Panc1 (cell line): ENCODE results near the gene EYA2. TPM values are rescaled to one million over a fixed set of nuclear protein-coding genes. Genes with fewer than 3 reads are reported as not detected.

Experiments used
- ATAC-seq: fragments of 200-7000 bp; cut with Tn5 transposase; 2 replicates; pipeline ENCODE4 v1.9.1; 2020; ENCODE audit warnings: mild to moderate bottlenecking, moderate library complexity
- BruUV-seq: library from RNA; stranded (reverse); fragments of 400-500 nt; replicated peaks from 2 replicates; lab custom pipeline; 2021; lab: Mats Ljungman, UMichigan
- CTCF ChIA-PET: fragments of 300-600 bp; sonication (Branson Sonifier 250); formaldehyde crosslinking; loops from one replicate; lab custom pipeline; 2022; ENCODE audit warnings: antibody characterized with exemption; lab: Charles Lee
- POLR2A ChIA-PET: fragments of 300-600 bp; sonication (Branson Sonifier 250); formaldehyde crosslinking; loops from one replicate; lab custom pipeline; 2022; ENCODE audit warnings: antibody characterized with exemption; lab: Charles Lee
- DNase-seq: peaks from one replicate; pipeline ENCODE4 v3.0.0-alpha.2; 2010; ENCODE audit warnings: low read depth, low spot score
- H3K27ac ChIP-seq: 2 replicates; pipeline ENCODE4 v1.5.1; 2011; ENCODE audit warnings: mild to moderate bottlenecking, low read length, inconsistent platforms
- H3K27me3 ChIP-seq: fragments of 200-500 bp; sonication (Bioruptor generic); 2 replicates; pipeline ENCODE4 v1.6.0; 2014; ENCODE audit warnings: low read length, inconsistent platforms; ENCODE audit not compliant: control insufficient read depth, insufficient read depth
- H3K36me3 ChIP-seq: fragments of 200-500 bp; sonication (Bioruptor generic); 2 replicates; pipeline ENCODE4 v1.5.1; 2014; ENCODE audit warnings: inconsistent platforms, mild to moderate bottlenecking, low read length, moderate library complexity; ENCODE audit not compliant: control insufficient read depth, insufficient read depth
- H3K4me1 ChIP-seq: 2 replicates; pipeline ENCODE4 v1.5.1; 2011; ENCODE audit warnings: inconsistent platforms, mild to moderate bottlenecking, low read length, moderate library complexity; ENCODE audit not compliant: control insufficient read depth, insufficient read depth
- H3K4me3 ChIP-seq, 2 experiments: 2 replicates each; pipeline ENCODE4 v1.5.1; 2011 to 2012; ENCODE audit warnings: low read depth in 2 of 2, low read length in 2 of 2, mild to moderate bottlenecking in 2 of 2, inconsistent platforms in 1 of 2, moderate library complexity in 1 of 2
- H3K9me3 ChIP-seq: fragments of 200-500 bp; sonication (Bioruptor generic); 2 replicates; pipeline ENCODE4 v1.5.1; 2014; ENCODE audit warnings: low read depth, mild to moderate bottlenecking, inconsistent platforms, low read length, moderate library complexity; ENCODE audit not compliant: control insufficient read depth, insufficient read depth
- CTCF ChIP-seq: fragments of 450-650 bp; IDR thresholded peaks from 2 replicates; pipeline ENCODE4 v1.5.1; 2017; ENCODE audit warnings: mild to moderate bottlenecking
- POLR2AphosphoS5 ChIP-seq: IDR thresholded peaks from 2 replicates; pipeline ENCODE4 v1.6.1; 2012; ENCODE audit warnings: mild to moderate bottlenecking, low read depth, low read length, moderate library complexity
- REST ChIP-seq, 2 experiments: IDR thresholded peaks; 2 replicates each; pipeline ENCODE4 v1.6.1; 2011 to 2012; ENCODE audit warnings: low read depth in 2 of 2, control low read depth in 1 of 2, low read length in 1 of 2, mild to moderate bottlenecking in 1 of 2, moderate library complexity in 1 of 2; ENCODE audit not compliant: insufficient read depth in 1 of 2
- SIN3A ChIP-seq: IDR thresholded peaks from 2 replicates; pipeline ENCODE4 v1.6.1; 2012; ENCODE audit warnings: low read depth, mild to moderate bottlenecking, low read length, moderate library complexity, borderline replicate concordance; ENCODE audit not compliant: insufficient read depth
- TCF7L2 ChIP-seq: IDR thresholded peaks from 2 replicates; pipeline ENCODE4 v1.6.1; 2011; ENCODE audit warnings: mild to moderate bottlenecking, low read depth, low read length, inconsistent platforms
- in situ Hi-C: cut with HindIII; loops from 2 replicates; pipeline ENCODE4 v1.10.0; 2016; ENCODE audit warnings: low sequenced_read_pairs, low pct_unique_long_range_greater_than_20kb
- intact Hi-C: fragments of 100-400 bp; cut with micrococcal nuclease; formaldehyde crosslinking; loops from one replicate; pipeline ENCODE4 v1.10.0; 2022; ENCODE audit not compliant: unreplicated experiment
- total RNA-seq: library from RNA; stranded (reverse); gene quantifications from one replicate; pipeline ENCODE4 v1.2.1, GENCODE V29; 2021; ENCODE audit not compliant: unreplicated experiment

The EYA2 gene
- total RNA-seq, 1 experiment from 2014 or later = 1.9 TPM

DNA sequence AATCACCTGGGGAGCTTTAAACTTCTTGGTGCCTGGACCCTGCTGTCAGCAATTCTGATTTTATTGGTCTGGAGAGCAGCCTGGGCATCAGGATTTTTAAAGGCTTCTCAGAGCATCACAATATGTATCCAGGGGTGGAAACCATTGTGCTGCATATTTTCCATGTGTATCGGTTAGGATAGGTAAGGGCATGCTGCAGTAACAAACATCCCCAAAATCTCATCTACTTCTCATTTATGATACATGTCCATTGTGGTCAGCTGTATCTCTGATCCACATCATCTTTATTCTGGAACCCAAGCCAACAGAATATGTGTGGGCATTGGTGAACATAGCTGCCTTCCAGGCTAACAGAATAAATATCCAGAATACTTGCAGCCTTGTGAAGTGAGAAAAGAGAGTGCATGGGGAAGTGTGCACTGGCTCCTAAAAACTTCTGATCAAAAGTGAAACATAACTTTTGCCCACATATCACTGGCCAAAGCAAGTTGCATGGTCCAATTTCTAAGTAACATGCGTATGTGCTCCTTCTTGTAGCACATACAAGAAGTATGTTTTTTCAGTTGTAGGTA, 246.8 kb downstream of the EYA2 start:
- ChIA-PET POLR2A (interaction anchor here (0.5 kb wide), 1 partner anchor 1080 kb away, joined by 5 read pairs; no protein-coding TSS in a partner anchor), CTCF (no interaction called here)
- Histone ChIP-seq H3K27me3 (no peaks in the 10 kb centered on the region), H3K36me3 (no peaks in the 10 kb centered on the region), H3K4me1 (no peaks in the 10 kb centered on the region), H3K9me3 (peaks cover 4% of the 10 kb centered on the region; the same call in 1 of the 2 replicates), H3K27ac (no peak overlapping the region), H3K4me3 (no peak overlapping the region)
- intact Hi-C loops (no loop called here), in situ Hi-C loops (no loop called here)
- ATAC-seq (no peak), DNase-seq (no peak)
- no TSS peak for BruUV-seq
- TF ChIP-seq REST (IDR thresholded peaks at IDR 0.05; ENCODE audit: insufficient read depth in 1 of 2, low read depth in 2 of 2, low read length in 1 of 2) (no peak), TCF7L2 (no peak), SIN3A (no peak), CTCF (no peak), POLR2AphosphoS5 (no peak)

DNA sequence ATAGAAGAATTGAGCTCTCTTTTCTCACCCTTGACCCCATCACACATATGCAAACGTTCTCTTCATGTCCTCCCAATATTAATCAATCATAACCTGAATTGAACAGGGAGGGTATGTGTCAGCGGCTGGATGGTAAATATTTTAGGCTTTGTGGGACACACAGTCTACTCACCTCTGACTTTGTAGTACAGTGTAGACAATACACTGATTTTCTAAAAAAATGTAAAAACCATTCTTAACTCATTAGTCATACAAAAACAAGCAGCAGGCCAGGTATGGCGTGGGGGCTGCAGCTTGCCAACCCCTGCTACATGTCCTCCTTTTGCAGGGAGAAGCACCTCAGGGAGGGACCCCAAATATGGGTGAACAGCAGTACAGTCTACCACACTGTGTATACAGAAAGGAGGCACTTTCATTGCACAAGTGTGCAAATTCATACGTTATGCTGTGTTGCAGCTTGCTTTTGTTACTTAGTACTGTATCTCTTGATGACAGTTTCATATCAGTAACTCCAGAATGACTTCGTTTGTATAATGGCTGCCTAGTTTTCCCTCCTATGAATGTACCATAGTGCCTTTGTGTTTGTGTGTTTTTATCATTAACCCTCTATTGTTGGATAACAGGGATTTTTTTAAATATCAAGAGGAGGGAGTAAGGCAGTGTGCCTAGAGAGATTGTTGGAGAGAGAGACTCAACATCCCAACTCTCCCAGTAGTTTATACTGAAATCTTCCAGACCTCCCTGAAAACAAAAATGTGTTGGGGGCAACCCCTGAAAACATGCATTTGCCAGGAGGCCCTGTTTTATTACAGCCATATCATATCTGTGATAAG, 247.5 kb downstream of the EYA2 start:
- no TSS peak for BruUV-seq
- POLR2A ChIA-PET = interaction anchor here (0.5 kb wide), 1 partner anchor 1080 kb away, joined by 5 read pairs; no protein-coding TSS in a partner anchor
- TF ChIP-seq CTCF (no peak), TCF7L2 (no peak), SIN3A (no peak), REST (IDR thresholded peaks at IDR 0.05; ENCODE audit: insufficient read depth in 1 of 2, low read depth in 2 of 2, low read length in 1 of 2) (no peak), POLR2AphosphoS5 (no peak)

More for the DNA sequence above, 247.5 kb downstream of the EYA2 start:
- Histone ChIP-seq H3K9me3 (peaks cover 4% of the 10 kb centered on the region; the same call in 1 of the 2 replicates), H3K27ac (no peak overlapping the region), H3K4me1 (no peaks in the 10 kb centered on the region), H3K4me3 (no peak overlapping the region), H3K27me3 (no peaks in the 10 kb centered on the region), H3K36me3 (no peaks in the 10 kb centered on the region)
- DNase-seq (no peak), ATAC-seq (no peak)
- in situ Hi-C loops = no loop called here
- intact Hi-C loops = no loop called here
- CTCF ChIA-PET = no interaction called here
